HG03097 (cell line): ENCODE results near the gene ZNF750.

Experiments used
- ATAC-seq: cut with Tn5 transposase; IDR thresholded peaks from one replicate; pipeline ENCODE4 v1.9.1; 2021; ENCODE audit not compliant: unreplicated experiment, low FRiP score

Gene ZNF750

DNA sequence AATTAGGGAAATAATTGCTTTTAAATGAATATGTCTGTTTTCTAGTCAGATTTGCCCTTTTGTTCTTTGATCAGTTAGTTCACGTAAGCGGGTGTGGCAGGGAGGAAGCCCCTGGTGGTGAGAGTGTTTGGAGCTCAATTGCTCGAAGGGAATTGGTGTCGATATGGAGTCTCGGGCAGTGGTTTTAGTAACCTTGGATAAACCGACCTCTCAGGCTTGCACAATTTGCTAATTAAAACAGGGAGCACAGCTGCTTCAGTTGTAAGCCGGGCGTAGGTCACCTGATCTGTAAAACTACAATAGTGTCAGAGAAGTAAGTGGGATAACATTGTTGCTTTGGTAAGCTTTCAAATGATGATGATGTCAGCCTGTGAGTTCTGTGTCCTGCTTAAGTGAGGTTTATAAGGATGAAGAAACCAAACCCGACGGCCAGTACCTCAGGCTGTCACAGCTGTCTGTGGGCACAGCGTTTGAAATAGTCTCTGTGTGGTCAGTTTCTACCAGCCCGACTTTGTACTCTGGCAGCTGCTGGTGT is 2.9 kb downstream of the ZNF750 start:
- ATAC-seq, result no peak

DNA sequence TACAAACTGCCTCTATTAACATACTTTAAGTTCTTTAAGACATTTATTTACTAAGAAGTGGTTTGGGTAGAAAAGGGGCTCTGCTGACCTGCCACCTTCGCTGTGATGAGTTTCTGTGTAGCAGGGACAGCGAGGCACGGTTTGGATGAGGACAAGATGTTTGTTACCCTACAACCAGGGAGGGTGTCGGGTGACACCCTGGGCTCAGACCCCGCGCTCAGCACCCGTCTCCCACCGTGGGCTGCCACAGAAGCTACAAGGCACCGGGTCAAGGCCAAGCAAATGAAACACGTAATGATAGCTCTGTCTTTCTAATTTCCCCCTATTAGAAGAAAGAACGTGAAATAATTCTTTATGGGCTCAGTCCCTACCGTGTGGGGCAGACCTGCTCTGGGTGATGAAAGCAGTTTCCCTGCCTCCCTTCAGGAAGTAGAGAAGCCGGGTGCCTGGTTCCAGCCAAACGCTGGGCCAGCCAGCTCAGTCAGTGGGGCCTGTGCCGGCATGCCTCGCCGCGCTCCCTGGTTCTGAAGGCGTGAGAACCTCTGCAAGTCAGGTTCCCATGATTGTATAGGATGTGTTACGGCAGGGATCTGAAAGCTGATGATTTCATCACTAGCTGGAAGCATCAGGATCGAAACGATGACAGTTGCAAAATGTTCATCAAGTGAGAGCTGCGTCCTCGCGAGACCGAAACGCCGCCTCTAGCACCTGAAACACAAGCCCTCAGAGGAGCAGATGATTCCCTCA is 3.9 kb downstream of the ZNF750 start:
- no peak for ATAC-seq

DNA sequence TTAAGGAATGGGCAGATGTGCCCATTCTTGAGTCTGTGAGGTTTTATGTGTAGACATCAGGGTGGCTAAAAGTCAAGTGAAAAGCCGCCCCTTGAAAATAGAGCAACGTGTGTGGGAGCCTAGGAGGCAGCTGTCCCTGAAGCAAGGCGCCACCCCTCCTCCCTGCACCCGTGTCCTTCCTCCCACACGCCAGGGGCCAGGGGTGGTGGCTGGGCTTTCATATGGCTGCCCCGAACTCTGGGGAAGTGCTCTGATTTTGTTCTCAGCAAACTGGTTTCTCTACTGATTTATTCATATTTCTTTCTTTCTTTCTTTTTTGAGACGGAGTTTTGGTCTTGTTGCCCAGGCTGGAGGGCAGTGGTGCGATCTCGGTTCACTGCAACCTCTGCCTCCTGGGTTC is 4.7 kb downstream of the ZNF750 start:
- ATAC-seq, result no peak

DNA sequence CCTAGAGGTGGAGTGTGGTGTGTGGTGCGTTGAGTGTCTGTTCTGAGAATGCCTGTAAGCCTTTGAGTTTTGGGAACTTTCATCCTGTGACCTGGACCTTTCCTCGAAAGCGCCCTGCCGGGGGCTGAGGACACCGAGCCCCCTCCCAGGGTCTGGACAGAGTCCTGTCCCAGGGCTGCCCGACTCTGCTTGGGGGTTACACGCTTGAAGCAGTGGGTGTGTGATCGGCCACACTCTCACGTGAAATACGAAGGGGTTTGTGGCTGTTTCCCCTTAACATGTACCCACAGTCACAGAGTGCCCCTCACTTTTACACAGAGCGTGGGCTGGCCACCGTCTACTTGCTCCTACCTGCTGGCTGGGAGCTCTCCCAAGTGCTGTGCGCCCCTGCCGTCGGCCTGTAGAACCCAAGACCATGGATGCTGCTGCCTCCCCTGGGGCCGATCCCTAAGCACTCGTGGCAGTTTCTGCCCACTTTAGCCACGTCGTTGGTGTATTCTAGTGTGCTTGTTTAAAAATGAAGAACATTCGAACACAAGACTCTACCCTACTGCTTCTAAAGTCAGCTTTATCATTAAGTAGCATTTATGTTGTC is 6.8 kb downstream of the ZNF750 start:
- no peak for ATAC-seq

DNA sequence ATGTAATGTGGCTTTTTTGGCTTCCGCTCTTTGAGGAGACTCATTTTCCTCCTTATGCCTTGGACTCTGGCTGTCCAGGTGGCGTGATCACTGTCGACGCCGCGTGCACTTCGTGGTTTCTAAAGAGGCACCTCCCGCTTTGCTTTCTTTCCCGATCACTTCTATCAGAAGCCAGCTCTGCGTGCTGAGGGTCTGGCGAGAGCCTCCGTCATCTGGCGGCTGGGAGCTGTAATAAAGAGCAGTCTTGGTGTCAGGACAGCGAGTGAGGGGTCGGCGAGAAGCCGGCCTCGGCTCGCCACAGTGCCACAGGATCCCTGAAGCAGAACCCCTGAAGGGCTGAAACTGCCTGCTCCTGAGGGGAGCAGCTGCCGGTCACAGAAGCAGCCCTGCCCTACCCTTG is 7.4 kb downstream of the ZNF750 start:
- no peak for ATAC-seq

DNA sequence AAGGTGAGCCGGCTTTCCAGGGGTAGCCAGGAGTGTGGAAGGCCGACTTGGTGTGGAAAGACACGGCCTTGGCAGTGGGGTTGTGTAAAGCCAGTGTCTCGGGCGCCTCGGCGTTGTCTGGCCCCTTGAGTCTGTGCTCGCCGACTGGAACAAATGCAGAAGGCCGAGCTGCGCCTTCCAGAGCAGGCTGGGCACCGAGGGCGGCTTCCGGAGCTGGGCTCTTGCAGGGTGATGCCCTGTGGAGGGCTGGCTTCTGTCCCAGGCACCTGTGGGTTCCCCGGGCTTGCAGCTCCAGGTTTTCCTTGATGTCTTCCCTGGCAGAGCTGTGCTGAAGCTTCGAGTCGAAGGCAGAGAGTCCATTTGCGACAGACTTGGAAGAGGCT is 8.0 kb downstream of the ZNF750 start:
- ATAC-seq, result no peak

DNA sequence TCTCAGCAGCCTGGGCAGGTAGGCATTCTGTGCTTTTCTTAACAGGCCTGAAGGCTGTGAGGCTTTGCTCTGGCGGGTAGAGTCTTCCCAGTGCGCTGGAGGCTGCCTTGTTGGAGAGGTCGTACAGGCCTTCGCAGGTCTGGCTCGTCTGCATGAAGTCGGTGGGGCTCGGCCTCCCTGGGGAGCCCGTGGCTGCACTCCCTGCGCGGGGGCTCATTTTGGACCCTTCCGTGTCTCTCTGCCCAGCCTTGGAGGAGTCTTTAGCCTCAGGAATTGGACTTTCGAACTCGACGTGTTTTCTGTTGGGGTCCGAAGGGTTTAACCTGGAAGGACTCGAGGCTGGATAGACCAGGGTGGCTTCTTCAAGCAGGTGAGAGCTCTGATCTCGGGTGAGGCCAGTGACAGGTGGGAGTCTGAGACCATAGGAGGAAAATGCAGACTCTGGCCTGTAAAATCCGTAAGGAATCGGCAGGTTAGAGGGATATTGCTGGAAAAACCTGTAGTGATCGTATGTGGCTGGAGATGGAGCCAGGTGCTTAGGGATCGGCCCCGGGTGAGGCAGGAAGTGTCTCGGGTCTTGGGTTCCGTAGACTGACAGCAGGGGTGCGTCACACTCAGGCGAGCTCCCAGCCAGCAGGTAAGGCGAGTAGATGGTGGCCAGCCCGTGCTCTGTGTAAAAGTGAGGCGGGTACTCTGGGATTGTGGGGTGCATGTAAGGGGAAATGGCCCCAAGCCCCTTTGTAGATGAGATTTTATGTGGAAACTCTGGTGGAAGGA is 8.6 kb downstream of the ZNF750 start:
- ATAC-seq, result no peak

DNA sequence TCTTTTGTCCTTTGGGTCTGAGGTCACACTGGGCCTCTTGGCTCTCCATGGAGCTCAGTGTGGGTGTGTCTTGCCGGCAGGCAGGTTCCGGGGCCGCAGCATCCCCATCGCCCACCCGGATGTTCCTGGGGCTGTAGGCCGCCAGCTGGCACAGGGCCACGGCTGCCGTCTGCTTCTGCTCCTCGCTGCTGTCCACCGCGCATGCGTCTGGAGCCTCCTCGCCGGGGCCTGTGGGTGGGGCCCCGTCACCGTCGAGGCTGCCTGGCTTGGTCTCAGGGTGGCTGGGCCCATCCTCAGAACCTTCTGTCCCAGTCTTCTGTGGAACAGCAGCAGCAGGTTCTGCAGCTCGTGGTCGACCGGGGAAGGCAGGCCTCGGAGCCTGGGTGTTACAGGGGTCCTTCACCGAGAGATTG is 9.6 kb downstream of the ZNF750 start:
- ATAC-seq, result no peak

DNA sequence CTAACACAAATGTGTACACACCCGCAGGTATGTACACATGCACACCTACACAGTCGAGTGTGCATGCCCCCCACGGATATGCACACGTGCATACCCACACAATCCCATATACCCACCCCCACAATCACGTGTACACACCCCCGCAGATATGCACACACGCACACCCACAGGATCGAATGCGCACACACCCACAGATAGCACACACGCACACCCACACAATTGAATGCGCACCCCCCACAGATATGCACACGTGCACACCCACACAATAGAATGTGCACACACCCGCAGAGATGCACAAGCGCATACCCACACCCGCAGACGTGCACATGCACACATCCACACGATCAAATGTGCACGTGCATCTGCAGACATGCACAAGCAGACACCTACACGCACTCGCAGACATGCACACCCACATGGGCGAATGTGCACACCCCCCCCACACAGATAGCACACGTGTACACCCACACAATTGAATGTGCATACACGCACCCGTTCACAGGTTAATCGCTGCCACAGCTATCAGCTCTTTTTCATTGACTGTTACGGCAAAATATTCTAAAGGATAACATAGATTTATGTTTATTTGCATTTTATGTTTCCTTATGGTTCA is 10.8 kb downstream of the ZNF750 start:
- no peak for ATAC-seq

DNA sequence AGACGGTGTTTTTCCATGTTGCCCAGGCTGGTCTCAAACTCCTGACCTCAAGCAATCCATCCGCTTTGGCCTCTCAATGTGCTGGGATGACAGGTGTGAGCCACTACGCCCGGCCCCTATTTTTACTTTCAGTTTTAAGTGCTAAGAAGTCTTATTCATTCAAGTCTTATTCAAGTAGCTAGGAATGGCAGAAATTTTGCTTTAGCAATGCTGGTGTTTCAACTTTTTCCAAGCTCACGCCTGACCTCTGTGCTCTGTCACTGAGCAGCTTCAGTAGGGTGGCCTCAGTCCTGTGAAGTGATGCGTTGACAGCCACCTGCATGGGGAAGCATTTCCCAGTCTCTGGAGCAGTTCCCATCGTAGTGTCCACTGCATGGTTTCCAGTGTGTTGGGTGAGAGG is 12.9 kb downstream of the ZNF750 start:
- no peak for ATAC-seq

DNA sequence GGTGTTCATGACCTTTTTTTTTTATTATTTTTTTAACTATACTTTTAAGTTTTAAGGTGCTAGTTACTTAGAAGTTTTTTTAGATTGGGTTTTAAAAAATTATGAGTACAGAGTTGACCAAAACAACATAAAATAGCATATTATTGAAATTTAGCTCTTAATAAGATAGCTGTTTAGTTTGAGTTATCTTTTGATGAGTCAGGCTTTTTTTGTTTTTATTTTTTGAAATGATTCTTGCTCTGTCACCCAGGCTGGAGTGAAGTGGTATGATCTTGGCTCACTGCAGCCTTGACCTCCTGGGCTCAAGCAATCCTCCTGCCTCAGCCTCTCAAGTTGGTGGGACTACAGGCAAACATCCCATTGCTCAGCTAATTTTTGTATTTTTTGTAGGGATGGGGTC is 13.6 kb downstream of the ZNF750 start:
- ATAC-seq, result no peak

DNA sequence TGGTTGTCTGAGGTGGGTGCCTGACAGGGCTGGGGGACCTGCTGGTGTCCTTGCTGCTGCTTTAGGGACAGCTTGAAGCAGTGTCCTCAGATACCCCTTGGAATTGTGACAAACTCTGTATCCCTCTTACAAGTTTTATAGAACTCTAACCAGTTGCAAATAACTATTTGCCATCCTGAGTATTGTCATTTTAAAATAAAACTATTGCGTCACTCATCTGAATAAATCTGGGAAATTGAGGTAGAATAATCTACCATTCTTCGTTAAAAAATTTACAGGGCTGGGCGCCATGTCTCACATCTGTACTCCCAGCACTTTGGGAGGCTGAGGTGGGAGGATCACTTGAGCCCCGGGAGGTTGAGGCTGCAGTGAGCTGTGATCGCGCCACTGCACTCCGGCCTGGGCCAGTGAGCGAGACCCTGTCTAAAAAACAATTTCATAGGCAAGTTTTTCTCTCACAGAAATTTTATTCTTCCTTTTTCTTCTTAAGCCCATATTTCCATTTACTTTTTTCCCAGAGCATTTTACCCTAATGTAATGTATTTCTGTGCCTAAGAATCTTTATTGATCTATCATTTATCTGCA is 14.2 kb downstream of the ZNF750 start:
- ATAC-seq, result no peak

DNA sequence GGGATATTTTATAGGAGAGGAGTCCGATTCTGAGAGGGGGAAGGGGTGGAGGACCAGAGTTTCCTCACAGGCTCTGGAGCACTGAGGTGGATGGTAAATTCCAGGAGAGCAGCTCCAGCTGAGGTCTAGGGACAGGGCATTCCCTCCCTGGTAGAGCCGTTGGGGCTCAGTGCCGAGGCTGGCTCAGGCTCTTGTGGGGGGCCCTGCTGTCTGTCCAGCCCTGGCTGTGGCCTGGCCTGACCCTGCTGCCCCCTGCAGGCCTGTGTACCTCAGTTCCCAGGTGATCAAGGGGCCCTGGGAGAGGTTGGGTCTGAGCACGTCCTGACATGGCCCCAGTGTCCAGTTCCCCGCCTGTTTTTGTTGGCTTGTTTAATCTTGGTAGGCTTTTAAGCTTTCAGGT is 16.8 kb downstream of the ZNF750 start:
- no peak for ATAC-seq

DNA sequence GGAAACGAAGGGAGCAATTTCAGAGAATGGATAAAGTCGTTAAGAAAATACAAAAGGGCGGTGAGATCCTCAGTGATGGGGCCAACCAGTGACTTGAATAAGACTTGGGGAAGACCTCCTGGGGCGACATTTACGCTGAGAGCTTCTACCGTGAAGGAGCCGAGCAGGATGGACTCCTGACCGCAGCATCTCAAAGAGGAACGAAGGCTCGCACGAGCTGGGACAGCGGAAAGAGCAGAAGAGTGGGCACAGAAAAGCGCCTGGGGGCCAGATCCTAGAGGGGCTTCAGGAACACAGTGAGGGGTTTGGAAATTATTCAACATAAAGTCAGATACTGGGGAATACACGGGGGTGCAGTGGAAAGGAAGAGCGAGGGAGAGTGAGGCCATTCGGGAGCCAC is 17.5 kb downstream of the ZNF750 start:
- no peak for ATAC-seq

DNA sequence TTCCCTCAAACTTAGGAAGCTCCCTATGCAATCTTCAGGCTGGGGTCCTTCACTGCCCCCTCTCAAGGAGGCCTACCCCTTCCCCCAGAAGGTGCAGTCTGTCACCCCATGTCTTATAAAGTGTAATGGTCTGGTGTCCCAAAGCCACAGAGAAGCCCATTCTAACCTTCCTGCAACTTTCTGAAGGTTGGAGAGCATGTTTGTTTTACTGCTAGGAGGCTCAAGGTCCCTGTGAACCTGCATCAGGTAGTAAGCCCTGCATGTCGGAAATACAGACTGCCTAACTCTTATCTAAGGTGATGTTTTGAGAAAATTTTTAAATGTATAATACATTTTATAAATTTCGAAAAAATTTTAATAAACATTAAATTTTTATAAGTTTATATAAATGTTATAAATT is 18.3 kb downstream of the ZNF750 start:
- no peak for ATAC-seq

DNA sequence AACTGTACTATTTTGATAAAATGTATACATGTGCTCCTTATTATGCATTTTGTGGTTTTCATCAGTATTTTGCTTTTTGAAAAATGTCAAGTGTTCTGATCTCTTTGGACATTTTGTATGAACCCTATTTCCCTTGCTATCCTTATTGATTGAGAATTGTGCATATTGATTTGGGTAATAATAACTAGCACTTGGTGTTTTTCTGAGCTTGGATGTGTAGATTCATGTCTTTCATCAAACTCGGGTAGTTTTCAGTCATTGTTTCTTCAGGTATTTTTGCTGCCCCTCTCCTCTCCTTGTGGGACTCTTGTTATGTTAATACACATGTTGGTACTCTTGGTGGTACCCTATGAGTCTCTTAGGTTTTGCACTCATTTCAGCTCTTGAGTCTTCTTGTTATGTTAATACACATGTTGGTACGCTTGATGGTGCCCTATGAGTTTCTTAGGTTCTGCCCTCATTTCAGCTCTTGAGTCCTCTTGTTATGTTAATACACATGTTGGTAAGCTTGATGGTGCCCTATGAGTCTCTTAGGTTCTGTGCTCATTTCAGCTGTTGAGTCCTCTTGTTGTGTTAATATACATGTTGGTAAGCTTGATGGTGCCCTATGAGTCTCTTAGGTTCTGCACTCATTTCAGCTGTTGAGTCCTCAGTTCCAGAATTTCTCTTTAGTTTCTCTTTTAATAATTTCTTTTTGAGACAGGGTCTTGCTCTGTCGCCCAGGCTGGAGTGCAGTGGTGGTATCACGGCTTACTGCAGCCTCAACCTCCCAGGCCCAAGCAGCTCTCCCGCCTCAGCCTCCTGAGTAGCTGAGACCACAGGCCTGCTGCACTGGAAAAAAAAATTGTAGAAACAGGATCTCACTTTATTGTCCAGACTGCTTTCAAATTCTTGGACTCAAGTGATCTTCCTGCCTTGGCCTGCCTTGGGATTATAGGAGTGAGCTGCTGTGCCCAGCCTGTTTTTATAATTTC is 19.3 kb downstream of the ZNF750 start:
- ATAC-seq, result no peak

DNA sequence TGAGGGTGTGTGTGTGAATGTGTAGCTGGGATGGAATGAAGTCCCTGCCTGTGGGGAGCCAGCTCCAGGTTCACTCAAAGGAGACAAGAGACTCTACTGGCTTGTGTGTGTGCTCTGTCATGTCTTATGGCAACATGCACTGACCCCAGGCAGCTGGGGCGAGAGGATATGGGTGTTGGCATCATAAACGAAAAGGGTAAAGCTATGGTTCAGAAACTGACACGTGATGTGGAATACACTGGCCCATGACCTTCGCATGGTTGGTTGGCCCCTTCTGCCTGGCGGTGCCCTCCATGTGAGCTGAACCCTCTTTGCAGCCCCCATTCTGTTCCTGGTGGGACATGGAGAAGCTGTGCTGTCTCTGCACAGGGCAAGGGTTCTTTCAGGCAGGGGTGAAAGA is 21.9 kb downstream of the ZNF750 start:
- no peak for ATAC-seq

DNA sequence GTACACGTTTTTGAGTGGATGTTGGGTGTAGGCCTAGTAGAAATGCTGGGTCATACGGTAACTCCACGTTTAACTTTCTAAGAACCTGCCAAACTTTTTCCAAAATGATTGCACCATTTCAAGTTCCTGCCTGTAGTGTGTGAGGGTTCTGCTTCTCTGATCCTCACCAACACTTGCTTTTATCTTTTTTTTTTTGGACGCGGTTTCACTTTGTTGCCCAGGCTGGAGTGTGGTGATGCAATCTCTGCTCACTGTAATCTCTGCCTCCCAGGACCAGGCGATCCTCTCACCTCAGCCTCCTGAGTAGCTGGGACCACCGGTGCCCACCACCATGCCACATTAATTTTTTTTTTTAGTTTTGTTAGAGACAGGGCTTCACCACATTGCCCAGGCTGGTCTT is 23.5 kb downstream of the ZNF750 start:
- ATAC-seq, result no peak

DNA sequence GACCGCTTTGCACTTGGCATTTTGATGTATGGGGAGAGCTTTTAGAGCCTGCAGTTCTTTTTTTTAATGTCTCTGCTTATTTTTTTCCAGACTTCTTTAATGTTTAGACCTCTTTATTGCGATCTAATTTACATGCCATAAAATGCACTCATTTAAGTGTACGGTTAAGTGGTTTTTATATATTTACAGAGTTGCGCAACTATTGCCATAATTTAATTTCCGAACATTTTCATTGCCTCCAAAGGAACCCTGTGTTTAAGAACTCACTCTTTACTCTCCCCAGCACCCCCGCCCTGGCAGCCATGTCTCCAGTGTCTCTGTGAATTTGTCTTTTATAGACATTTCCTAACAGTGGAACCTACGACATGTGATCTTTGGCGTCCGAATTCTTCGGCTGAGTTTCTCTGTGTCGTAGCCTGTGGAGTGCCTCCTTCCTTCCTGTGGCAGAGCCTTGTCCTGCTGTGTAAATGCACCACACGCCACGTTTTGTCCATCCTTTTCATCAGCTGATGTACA is 24.0 kb downstream of the ZNF750 start:
- no peak for ATAC-seq
